H9 (cell line): ENCODE data around the gene FCN1. TPM values are rescaled to one million over a fixed set of nuclear protein-coding genes. Genes with fewer than 3 reads are reported as not detected.

ENCODE experiments used
- DNase-seq: peaks from one replicate; pipeline ENCODE4 v3.0.0-alpha.2; 2017
- H2AFZ ChIP-seq: one replicate; pipeline ENCODE4 v1.6.1; 2013; ENCODE audit warnings: mild to moderate bottlenecking, low read length, control low read depth, moderate library complexity
- H2AK5ac ChIP-seq: 2 replicates; pipeline ENCODE4 v1.6.1; 2013; ENCODE audit warnings: low read length, control low read depth, mixed read lengths; ENCODE audit not compliant: insufficient read length
- H2BK120ac ChIP-seq: one replicate; pipeline ENCODE4 v1.6.1; 2013; ENCODE audit warnings: low read depth, mild to moderate bottlenecking, low read length, control low read depth, inconsistent platforms; ENCODE audit not compliant: poor library complexity, severe bottlenecking
- H2BK12ac ChIP-seq: 2 replicates; pipeline ENCODE4 v1.6.1; 2013; ENCODE audit warnings: low read length, control low read depth, mixed read lengths, low read depth; ENCODE audit not compliant: insufficient read length
- H2BK15ac ChIP-seq: 2 replicates; pipeline ENCODE4 v1.6.1; 2013; ENCODE audit warnings: low read depth, low read length, control low read depth
- H2BK20ac ChIP-seq: one replicate; pipeline ENCODE4 v1.6.1; 2013; ENCODE audit warnings: low read depth, mild to moderate bottlenecking, low read length, control low read depth, inconsistent platforms; ENCODE audit not compliant: poor library complexity, severe bottlenecking
- H2BK5ac ChIP-seq: 2 replicates; pipeline ENCODE4 v1.6.1; 2013; ENCODE audit warnings: low read length, control low read depth, mixed read lengths; ENCODE audit not compliant: insufficient read length
- H3K14ac ChIP-seq: 2 replicates; pipeline ENCODE4 v1.6.1; 2013; ENCODE audit warnings: low read length, control low read depth; ENCODE audit not compliant: insufficient read depth
- H3K18ac ChIP-seq: 2 replicates; pipeline ENCODE4 v1.6.1; 2013; ENCODE audit warnings: low read depth, mild to moderate bottlenecking, mixed read lengths, low read length, control low read depth; ENCODE audit not compliant: insufficient read length
- H3K23ac ChIP-seq: 2 replicates; pipeline ENCODE4 v1.6.1; 2013; ENCODE audit warnings: low read length, control low read depth, mixed read lengths, low read depth; ENCODE audit not compliant: insufficient read length
- H3K23me2 ChIP-seq: 2 replicates; pipeline ENCODE4 v1.6.1; 2013; ENCODE audit warnings: low read depth, mild to moderate bottlenecking, mixed read lengths, low read length, control low read depth; ENCODE audit not compliant: insufficient read length, poor library complexity, severe bottlenecking
- H3K27ac ChIP-seq: 2 replicates; pipeline ENCODE4 v1.5.1; 2013; ENCODE audit warnings: low read length, control low read depth, mixed read lengths, low read depth; ENCODE audit not compliant: insufficient read length
- H3K27me3 ChIP-seq: 2 replicates; pipeline ENCODE4 v1.6.1; 2013; ENCODE audit warnings: low read length, control low read depth, inconsistent platforms; ENCODE audit not compliant: insufficient read depth
- H3K4ac ChIP-seq: 2 replicates; pipeline ENCODE4 v1.6.1; 2013; ENCODE audit warnings: low read depth, mild to moderate bottlenecking, control low read depth, inconsistent platforms, low read length, moderate library complexity
- H3K4me1 ChIP-seq: 2 replicates; pipeline ENCODE4 v1.6.1; 2013; ENCODE audit warnings: low read length, control low read depth, inconsistent platforms; ENCODE audit not compliant: insufficient read depth
- H3K4me2 ChIP-seq: 2 replicates; pipeline ENCODE4 v1.6.1; 2013; ENCODE audit warnings: low read length, control low read depth, mixed read lengths; ENCODE audit not compliant: insufficient read length, insufficient read depth
- H3K56ac ChIP-seq: 2 replicates; pipeline ENCODE4 v1.6.1; 2013; ENCODE audit warnings: low read depth, mild to moderate bottlenecking, mixed read lengths, low read length, control low read depth; ENCODE audit not compliant: insufficient read length
- H3K79me1 ChIP-seq: 2 replicates; pipeline ENCODE4 v1.6.1; 2013; ENCODE audit warnings: low read depth, mild to moderate bottlenecking, moderate library complexity, low read length, control low read depth, inconsistent platforms; ENCODE audit not compliant: insufficient read depth, poor library complexity, severe bottlenecking
- H3K79me2 ChIP-seq: 2 replicates; pipeline ENCODE4 v1.6.1; 2013; ENCODE audit warnings: low read length, control low read depth, inconsistent platforms; ENCODE audit not compliant: insufficient read depth
- H3K9ac ChIP-seq: 2 replicates; pipeline ENCODE4 v1.6.1; 2013; ENCODE audit warnings: low read length, control low read depth, mixed read lengths; ENCODE audit not compliant: insufficient read length; ENCODE audit errors: extremely low read depth
- H3K9me3 ChIP-seq: one replicate; pipeline ENCODE4 v1.6.1; 2013; ENCODE audit warnings: low read depth, low read length, inconsistent platforms; ENCODE audit not compliant: control insufficient read depth
- H3T11ph ChIP-seq: one replicate; pipeline ENCODE4 v1.6.1; 2013; ENCODE audit warnings: mild to moderate bottlenecking, low read length, control low read depth, inconsistent platforms
- H4K20me1 ChIP-seq: one replicate; pipeline ENCODE4 v1.6.1; 2013; ENCODE audit not compliant: control insufficient read depth, insufficient read length, insufficient read depth
- H4K5ac ChIP-seq: 2 replicates; pipeline ENCODE4 v1.6.1; 2013; ENCODE audit warnings: low read depth, mild to moderate bottlenecking, mixed read lengths, low read length, control low read depth; ENCODE audit not compliant: insufficient read length
- H4K8ac ChIP-seq: replicated peaks from 2 replicates; pipeline ENCODE4 v1.6.1; 2013; ENCODE audit warnings: low read length, control low read depth, mixed read lengths, low read depth; ENCODE audit not compliant: insufficient read length
- H4K91ac ChIP-seq: 2 replicates; pipeline ENCODE4 v1.6.1; 2013; ENCODE audit warnings: low read depth, mild to moderate bottlenecking, moderate library complexity, mixed read lengths, low read length, control low read depth; ENCODE audit not compliant: insufficient read length
- H3K27ac Mint-ChIP-seq, 3 experiments: 2 replicates in 2 of 3; 3 replicates in 1 of 3; pipeline ENCODE4 v1.8.0; 2020 to 2021; ENCODE audit warnings: mixed read lengths in 3 of 3, mild to moderate bottlenecking in 1 of 3, moderate library complexity in 1 of 3
- H3K27me3 Mint-ChIP-seq: 2 replicates; pipeline ENCODE4 v1.8.0; 2021; ENCODE audit warnings: low read depth, mild to moderate bottlenecking, moderate library complexity, mixed read lengths
- H3K36me3 Mint-ChIP-seq, 3 experiments: 2 replicates in 2 of 3; 3 replicates in 1 of 3; pipeline ENCODE4 v1.8.0; 2020 to 2021; ENCODE audit warnings: low read depth in 3 of 3, mixed read lengths in 3 of 3; ENCODE audit not compliant: insufficient read depth in 1 of 3
- H3K4me1 Mint-ChIP-seq, 2 experiments: 2 replicates each; pipeline ENCODE4 v1.8.0; 2020; ENCODE audit warnings: mixed read lengths in 2 of 2
- H3K4me3 Mint-ChIP-seq, 2 experiments: 2 replicates in 1 of 2; 3 replicates in 1 of 2; pipeline ENCODE4 v1.8.0; 2020 to 2021; ENCODE audit warnings: mild to moderate bottlenecking in 2 of 2, mixed read lengths in 2 of 2, moderate library complexity in 1 of 2
- H3K9me3 Mint-ChIP-seq, 2 experiments: 2 replicates in 1 of 2; 3 replicates in 1 of 2; pipeline ENCODE4 v1.8.0; 2020; ENCODE audit warnings: mild to moderate bottlenecking in 2 of 2, mixed read lengths in 2 of 2, moderate library complexity in 1 of 2
- WGBS: extraction: QIAGEN DNeasy Blood & Tissue Kit; methylation state at CpG from one replicate; pipeline ENCODE4 v1.1.7; 2013; ENCODE audit warnings: missing lambda C conversion rate, low lambda C conversion rate, mixed read lengths; ENCODE audit not compliant: insufficient read length; ENCODE audit errors: extremely low coverage; 5-methylcytosine and 5-hydroxymethylcytosine counted together
- total RNA-seq: library from RNA; stranded (reverse); gene quantifications from 2 replicates; pipeline ENCODE4 v1.2.1, GENCODE V29; 2021
- TF ChIP-seq, protein P1 (sequence below): fragments of 200-600 bp; sonication (generic); conservative IDR thresholded peaks from 3 replicates; pipeline ENCODE4 v1.8.0; 2021; ENCODE audit warnings: antibody characterized with exemption, mild to moderate bottlenecking

FCN1 gene
- total RNA-seq, 1 experiment from 2014 or later: not detected

DNA sequence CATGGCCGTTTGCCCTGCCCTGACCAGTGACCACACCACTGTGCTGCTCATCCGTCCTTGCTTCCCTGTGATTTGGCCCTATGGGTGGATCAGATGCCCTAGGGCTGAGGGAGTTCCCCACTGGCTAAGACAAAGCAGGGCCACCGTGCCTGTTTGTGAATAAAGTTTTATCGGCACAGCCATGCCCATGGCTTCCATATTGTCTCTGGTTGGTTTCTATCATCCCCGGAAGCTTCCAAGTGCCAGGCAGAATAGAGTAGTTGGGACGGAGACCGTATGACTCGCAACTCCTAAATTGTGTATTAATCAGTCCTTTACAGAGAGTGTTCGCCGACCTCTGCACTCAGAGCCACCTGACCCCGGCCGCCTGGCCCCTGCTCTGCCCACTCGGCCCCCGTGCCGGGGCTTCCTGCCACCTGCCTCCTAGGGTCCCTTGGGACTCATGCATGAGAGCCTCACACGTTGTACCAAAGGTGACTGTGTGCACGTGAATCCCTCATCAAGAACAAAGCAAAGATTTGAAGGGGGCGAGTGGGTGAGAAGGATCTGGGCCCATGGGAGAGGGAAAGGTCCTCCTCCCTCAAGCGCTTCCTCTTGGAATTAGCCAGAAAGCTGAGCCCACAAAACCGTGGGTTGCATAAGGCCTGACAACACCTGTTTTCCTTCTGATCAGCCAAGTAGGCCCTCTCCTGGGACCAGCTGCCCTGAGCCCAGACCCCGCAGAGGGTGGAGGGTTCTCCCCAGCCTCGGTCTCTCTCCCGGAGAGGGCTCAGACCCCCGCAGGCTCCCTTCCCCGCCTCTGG is 48.8 kb downstream of the FCN1 start:
- Histone ChIP-seq H3K9me3 (no peaks in the 10 kb centered on the region), H3K56ac (no peak overlapping the region), H3K23ac (no peak overlapping the region), H3K14ac (no peak overlapping the region), H3K27ac (no peak overlapping the region), H2BK5ac (no peak overlapping the region), H3K18ac (no peak overlapping the region), H2BK12ac (no peak overlapping the region), H3K27me3 (no peaks in the 10 kb centered on the region), H3T11ph (no peak overlapping the region), H3K23me2 (no peaks in the 10 kb centered on the region), H3K79me1 (no peaks in the 10 kb centered on the region), H4K91ac (no peak overlapping the region), H4K20me1 (no peaks in the 10 kb centered on the region), H2BK20ac (no peak overlapping the region), H4K5ac (no peak overlapping the region), H2BK120ac (no peak overlapping the region), H3K9ac (no peak overlapping the region), H3K79me2 (no peaks in the 10 kb centered on the region), H2AK5ac (no peak overlapping the region), H4K8ac (no peak overlapping the region), H2AFZ (no peak overlapping the region), H2BK15ac (no peak overlapping the region), H3K4me2 (no peak overlapping the region), H3K4ac (no peak overlapping the region), H3K4me1 (no peaks in the 10 kb centered on the region)
- no CpG with 5 or more reads among the region's 25 CpGs for WGBS
- TF ChIP-seq, protein P1, sequence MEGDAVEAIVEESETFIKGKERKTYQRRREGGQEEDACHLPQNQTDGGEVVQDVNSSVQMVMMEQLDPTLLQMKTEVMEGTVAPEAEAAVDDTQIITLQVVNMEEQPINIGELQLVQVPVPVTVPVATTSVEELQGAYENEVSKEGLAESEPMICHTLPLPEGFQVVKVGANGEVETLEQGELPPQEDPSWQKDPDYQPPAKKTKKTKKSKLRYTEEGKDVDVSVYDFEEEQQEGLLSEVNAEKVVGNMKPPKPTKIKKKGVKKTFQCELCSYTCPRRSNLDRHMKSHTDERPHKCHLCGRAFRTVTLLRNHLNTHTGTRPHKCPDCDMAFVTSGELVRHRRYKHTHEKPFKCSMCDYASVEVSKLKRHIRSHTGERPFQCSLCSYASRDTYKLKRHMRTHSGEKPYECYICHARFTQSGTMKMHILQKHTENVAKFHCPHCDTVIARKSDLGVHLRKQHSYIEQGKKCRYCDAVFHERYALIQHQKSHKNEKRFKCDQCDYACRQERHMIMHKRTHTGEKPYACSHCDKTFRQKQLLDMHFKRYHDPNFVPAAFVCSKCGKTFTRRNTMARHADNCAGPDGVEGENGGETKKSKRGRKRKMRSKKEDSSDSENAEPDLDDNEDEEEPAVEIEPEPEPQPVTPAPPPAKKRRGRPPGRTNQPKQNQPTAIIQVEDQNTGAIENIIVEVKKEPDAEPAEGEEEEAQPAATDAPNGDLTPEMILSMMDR: no peak
- H3K4me1 Mint-ChIP-seq: no peaks in the 10 kb centered on the region
- peak overlapping the region in 1 of 3 experiments; percentile 47; a peak in 2 of 7 replicates for H3K27ac Mint-ChIP-seq
- no peaks in the 10 kb centered on the region; a peak in 1 of 7 replicates for H3K36me3 Mint-ChIP-seq
- no peak overlapping the region for H3K4me3 Mint-ChIP-seq
- DNase-seq: peak; percentile 22
- H3K9me3 Mint-ChIP-seq: no peaks in the 10 kb centered on the region
- no peaks in the 10 kb centered on the region; the same call in 1 of the 2 replicates for H3K27me3 Mint-ChIP-seq
